GM18520 (cell line): ENCODE results near the gene CHSY1.
A peak's percentile ranks its signal among the peaks of the same experiment; 100 is the strongest.
"Not testable (repeated sequence)": the region's sequence is repeated elsewhere in the genome, so short reads cannot be mapped to it uniquely, and the experiment has no call there.

ENCODE experiments used
- ATAC-seq: cut with Tn5 transposase; IDR thresholded peaks from one replicate; pipeline ENCODE4 v1.9.1; 2021; ENCODE audit not compliant: unreplicated experiment

Gene CHSY1

DNA sequence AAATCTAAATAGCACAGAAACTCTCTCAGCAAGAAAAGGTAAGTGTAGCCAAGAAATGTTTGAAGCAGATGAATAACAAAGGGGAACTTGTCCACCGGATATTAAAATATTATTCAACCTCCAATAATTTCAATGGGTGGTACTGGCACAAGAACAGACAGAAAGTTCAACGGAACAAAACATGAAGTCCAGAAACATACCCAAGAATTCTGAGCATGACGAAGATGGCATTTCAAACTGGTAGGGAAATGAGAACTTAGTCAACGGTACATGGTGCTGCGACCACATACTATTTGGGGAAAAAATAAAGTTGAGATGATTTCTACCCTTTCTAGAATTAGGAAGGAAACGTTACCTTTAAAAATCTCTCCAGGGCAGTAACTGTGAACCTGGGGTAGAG is 5.5 kb downstream of the CHSY1 start:
- no peak for ATAC-seq

DNA sequence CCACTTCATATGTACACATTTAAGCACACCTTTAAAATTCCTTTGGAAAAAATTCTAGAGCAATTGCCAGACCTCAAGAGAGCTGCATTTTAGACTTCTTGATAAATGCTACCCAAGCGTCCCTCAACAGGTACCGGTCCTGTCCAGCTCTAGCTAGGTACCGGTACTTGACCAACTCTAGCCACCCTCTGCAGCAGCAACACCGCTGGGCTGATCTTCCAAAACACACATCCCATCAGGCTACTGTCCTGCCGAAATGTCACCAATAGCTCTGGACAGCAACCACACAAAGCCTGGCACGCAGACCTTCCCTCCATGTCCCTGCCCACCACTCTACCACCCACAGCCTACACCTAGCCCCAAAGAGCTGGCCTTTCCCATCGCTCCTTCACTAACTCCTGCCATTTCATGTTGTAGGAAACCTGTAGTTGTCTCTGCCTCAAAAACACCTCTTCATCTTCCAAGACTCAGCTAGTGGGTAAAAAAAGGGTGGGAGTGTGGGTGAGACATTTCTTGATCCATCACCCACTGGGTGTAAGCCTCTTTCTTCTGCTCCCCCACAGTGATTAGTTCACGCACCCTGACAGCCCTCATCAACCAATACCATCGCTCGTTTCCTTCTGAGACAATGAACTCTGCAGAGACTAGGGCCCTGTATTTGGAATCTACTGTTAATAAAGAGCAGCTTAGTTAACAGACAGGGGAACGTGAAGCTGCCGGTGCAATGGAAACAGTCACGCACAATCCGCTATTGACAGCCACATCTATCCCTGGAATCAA is 6.8 kb downstream of the CHSY1 start:
- no peak for ATAC-seq

DNA sequence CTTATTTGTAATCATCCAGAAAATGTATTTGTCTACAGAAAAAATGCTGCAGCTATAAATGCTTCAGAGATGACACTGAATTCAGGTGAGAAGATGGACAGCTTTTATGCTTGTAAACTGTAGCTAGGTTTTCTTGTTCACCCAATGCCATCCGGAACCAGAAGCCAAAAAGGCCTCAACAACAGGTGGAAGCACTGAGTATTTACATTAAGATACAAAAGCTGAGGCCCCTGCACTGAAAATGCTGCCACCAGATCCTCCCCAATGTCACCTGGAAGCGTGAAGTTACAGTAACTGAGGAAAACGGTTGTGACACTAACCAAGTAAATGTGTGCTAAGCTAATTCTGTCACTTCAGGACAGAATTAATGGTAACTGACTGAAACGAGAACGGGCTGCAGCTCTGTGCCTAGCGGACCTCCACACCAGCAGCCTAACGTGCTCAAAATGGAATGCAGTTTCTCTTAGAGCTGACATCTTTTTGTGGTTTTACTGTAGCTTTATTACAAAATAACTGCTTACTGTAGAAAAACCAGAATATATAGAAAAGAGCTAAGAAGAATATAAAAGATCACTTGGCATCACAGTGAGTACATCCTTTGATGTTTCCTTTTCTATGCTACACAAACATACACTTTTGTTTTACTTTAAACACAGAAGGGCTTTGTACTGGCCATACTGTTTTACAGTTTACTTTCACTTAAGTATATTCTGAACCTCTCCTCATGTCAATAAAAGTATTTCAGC is 7.6 kb downstream of the CHSY1 start:
- ATAC-seq, result no peak

DNA sequence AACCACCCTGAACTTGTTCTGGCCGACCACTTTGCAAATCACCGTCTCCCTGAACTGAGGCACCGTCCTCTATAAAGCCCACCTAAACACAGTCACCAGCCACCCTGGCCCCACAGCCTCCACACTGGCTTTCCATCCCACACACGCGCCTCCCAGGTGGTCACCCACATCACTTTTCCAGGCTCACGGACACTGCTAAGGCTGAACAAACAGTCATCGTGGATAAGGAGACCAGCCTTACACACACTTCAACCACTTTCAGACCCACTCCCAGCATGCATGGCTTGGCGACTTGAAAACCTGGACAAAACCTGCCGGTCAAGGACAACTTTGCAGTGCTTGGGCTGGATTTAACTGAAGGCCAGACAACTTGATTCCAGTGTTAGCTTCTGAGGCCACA is 8.4 kb downstream of the CHSY1 start:
- no peak for ATAC-seq

DNA sequence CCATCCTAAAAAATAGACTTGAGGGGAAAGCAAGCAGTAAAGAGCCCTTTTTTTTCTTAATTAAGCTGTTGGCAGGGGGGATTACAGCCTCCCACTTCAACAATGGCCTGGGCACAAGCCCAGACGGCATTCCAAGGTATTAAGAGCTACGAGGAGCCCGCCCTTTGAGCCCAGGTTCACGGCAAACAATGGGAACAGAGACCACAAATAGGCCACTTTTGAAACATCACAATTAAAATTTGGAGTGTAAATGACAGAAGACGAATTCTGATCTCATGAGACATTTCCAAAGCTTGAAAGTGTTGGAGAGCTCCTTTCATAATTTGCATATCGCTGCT is 8.9 kb downstream of the CHSY1 start:
- no peak for ATAC-seq

DNA sequence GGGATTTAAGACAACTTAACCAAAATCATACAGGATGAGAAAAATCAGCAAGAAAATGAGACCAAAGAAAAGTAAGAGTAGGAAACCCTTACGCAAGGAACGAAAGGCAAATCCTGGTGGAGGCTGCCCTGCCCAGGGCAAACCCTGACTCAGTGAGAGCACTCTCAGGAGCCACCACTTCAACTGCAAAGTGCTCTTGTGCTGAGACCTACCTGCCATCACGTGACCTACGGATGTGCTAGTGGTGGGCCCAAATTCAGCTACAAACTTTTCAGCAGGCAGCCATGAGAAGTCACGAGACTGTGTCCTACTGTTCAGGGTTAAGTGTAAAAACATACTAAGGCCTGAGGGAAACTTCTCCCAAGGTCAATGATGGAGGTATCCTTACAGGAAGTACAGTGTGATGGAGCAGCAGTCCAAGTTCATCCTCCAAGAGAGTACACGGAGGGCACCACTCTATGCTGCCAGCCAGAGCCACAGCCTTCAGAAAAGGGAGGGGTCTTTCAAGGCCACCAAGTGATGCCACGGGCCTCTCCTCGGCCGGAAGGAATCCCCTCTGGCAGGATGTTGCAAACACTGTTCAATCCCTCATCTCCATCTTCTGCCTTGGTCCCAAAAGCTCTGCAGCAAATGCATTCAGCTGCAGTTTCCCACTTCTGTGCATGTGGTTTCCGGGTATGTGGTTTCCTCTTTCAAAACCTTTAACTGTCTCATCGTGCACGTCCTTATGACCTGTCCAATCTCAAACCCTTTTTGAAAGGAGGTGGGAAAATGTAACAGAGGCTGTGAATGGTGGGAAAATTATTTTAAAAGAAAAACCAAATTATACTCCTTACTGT is 9.5 kb downstream of the CHSY1 start:
- ATAC-seq, result peak; percentile 56

DNA sequence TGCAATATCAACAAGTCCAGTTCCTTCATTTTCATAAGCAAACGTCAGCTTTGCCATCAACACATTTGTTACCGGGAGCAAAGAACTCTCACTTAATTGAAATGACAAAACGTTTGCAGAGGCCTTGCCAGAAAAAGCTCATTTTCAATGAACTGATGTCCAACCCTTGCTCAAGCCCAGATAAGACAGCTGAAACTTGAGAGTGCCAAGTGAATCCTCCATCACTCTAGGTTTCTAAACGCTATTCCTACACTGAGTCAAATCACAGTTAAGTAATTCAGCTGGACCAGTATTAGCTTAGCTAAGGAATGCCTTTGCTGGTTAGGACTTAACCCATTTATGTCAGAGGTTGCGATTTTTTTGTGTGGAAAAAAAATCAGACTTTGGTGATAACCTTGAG is 11.5 kb downstream of the CHSY1 start:
- ATAC-seq, result no peak

DNA sequence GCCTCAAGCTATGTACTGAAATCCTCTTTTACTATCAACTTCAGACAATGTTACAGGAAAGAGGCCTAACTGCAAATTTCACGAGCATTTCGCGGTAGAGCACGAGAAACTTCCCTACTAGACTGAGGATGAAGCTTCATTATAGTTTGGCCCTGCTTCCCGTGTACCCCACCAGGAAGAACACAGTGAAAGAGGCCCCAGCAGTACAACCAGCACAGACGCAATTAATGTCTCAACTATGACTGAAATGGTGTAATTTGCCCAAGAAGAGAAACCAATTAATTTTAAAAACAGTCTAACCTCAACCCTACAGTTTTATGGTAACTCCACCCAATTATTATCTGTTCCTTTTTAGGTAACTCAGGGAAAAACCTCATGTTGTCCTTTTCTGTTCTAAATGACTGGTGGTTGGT is 12.1 kb downstream of the CHSY1 start:
- no peak for ATAC-seq

DNA sequence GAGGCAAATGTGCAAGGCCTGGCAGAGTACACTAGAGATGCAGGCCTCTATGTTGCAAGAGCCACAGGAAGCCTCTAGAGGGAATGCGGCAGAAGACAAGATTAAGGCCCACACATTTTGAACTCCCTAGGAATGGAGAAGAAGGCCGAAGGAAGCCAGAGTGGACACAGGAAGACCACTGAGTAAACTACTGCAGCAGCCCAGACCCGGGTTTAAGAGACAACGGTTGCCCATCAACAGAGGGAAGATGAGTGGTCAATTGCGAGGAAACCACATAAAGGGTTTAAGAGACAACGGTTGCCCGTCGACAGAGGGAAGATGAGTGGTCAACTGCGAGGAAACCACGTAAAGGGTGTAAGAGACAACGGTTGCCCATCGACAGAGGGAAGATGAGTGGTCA is 14.6 kb downstream of the CHSY1 start:
- ATAC-seq, result no peak

DNA sequence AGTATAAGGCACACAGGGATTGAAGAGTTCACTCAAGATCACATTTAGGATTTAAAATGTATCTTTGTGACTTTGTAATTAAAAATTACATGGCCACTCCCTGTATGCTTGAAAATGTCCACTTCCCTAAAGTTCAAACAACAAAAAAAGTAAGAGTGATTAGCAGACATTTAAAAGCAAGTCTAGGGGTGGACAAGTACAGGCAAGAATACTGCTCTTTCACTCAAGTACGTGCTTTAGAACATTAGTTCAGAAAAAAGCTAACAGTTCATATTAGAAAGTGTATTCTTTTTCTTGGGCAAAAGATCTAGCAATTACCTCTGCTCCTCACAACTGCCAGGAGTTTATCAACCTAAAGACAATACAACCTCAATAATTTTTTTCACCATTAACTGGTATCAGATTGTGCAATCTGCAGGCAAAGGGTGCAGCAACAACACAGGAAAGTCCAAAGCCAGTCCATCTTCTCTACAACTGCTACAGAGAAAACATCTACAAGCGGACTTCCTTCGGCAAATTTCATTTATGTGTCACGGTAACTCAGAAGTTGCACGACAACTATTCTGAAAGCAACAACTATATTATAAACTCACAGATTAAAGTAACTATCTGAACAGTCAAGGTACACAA is 18.1 kb downstream of the CHSY1 start:
- no peak for ATAC-seq

DNA sequence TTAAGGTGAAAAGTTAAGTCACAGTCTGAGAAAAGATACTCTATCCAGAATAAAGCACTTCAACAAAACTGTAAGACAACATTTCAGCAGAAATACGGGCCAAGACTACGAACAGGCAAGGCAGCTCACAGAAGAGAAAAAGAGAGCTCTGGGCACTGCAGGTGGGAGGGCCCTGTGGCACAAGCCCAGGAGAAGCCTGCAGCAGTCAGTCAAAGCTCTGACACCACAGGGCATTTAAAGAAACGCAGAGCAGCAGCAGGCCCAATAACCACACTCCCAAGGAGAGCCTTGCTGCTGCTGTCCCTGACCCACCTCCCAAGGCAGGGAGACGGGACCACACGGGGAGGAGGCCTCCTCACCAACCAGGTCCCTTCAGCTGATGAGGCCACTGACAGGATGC is 19.2 kb downstream of the CHSY1 start:
- ATAC-seq, result no peak

DNA sequence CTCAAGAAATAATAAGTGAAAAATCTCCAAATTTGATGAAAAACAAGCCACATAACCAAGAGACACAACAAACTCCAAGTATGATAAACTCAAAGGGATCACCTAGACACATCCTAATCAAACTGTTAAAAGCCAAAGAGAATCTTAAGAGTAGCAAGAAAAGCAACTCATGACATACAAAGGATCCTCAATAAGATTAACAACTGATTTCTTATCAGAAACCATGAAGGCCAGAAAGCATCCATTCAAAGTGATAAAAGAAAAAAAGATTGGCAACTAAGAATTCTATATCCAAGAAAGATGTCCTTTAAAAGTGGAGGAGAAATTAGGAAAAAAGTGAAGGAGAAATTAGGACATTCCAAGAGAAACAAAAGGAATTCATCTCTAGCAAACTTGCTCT is 23.5 kb downstream of the CHSY1 start:
- ATAC-seq, result no peak

DNA sequence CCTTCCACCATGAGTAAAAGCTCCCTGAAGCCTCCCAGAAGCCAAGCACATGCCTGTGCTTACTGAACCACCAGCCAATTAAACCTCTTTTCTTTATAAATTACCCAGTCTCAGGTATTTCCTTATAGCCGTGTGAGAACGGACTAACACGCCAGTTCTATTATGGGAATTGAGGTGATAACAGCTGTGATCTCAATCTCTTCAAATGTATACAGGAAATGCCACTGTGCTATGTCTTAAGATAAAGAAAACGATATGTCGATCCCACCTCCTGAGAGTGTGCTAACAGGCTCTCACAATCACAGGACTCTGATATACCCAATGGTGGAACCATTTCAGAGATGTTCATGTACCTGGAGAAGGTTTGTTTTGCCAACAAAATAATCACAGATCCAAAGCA is 26.2 kb downstream of the CHSY1 start:
- no peak for ATAC-seq

DNA sequence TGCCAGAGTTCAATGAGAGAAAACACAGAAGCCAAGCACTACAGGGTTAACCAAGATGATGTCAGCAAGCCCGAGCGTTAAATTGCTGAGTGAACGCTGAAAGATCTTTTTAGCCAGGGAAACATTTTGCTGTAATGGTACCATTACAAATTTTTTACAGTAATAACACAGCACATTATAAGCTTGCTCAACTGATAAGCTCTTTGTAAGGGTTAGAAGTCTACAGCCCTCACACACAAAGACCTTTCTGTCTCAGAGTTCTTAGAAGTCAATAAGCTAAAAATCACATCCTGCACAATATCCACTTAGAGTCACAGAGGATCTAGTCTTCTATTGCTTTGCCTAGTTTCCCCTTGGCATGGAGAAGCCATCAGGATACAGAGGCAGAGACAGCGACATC is 29.9 kb downstream of the CHSY1 start:
- no peak for ATAC-seq

DNA sequence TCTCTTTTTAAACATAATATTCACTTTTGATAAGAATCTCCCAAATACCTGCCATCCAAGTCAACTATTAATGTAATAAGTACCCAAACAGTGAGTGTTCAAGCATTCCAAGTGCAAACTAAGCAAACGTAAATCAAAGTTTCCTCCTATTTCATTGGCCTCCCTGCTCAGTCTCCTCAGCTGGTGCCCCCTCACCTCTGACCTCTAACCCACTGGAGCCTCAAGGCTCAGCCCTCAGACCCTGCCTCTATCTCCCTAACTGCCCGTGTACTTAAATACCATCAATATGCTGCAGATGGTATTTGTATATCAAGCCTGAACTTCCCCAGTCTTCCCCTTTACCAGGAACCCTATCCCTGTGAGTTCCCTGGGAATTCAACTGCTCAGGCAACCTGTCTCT is 31.8 kb downstream of the CHSY1 start:
- no peak for ATAC-seq

DNA sequence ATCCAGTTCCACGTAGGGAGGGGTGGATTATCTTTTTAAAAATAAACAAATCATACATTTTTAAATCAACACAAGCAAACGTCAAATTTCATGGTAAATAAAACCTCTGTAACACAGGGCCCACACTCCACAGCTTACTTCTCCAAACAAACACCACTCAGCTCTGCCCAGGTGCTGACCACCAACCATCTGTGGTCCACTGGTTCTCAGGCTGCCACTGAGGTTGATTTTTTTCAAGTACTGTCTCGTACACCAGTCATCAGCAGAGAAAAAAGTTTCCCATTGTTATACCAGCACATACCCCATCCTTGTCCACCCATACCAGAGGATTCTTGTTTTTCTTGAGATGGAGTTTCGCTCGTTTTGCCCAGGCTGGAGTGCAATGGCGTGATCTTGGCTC is 32.4 kb downstream of the CHSY1 start:
- ATAC-seq, result no peak

DNA sequence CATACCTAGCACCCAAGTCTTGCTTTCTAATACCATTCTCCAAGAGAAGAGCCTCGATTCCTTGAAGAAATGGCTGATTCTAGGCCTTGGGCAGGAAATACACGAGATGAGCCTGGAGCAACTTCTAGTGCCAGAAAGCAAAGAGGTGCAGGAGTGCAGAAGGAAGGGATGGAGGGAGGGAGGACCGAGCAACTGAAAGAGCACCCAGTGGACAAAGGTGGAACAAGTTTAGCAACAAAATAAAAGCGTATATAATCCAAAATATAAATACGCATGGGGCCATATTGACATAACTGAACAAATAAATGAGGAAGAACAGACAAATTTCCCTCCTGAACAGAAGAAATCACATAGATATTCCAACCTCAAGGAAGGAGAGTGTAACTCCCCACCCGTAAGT is 34.4 kb downstream of the CHSY1 start:
- ATAC-seq, result no peak

DNA sequence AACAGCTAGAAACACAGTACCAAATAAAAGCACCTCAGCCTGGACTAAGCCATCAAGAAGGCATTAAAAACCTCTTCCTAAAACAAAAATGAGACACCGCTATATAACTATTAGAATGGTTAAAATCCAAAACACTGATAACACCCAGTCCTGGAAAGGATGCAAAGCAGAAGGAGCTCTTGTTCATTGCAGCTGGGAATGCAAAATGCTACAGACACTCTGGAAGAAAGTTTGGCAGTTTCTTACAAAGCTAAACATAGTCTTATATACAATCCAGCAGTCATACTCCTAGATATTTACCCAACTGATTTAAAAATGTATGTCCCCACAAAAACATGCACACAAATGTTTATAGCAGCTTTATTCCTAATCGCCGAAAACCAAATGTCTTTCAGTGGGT is 35.7 kb downstream of the CHSY1 start:
- no peak for ATAC-seq

DNA sequence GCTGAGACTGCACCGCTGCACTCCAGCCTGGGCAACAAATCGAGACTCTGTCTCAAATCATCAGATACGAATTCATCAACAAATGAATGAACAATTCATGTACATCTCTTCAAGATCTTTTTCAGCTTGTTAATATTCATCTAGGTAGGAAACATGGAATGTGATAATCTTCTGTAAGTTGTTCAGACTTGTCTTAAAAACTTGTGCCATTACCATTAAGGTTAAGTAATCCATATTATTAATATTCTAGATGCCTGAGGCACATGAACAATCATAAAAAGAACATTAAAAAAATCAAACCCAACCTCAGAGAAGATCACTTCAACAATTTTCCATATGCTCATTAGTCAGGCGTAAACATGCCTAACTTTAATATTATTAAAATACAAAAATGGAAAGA is 36.2 kb downstream of the CHSY1 start:
- ATAC-seq, result no peak

DNA sequence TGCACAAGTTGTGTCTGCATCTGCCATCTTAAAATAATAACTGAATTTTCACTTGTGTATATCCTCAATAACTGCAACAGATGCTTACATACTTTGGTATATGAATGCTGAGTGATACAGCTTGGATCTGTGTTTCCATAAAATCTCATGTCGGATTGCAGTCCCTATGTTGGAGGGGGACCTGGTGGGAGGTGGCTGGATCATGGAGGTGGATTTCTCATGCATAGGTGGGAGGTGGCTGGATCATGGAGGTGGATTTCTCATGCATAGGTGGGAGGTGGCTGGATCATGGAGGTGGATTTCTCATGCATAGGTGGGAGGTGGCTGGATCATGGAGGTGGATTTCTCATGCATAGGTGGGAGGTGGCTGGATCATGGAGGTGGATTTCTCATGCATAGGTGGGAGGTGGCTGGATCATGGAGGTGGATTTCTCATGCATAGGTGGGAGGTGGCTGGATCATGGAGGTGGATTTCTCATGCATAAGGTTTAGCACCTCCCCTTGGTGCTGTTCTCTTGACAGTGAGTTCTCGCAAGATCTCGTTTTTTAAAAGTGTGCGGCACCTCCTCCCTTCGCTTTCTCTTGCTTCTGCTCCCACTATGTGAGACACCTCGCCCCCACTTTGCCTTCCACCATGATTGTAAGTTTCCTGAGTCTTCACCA is 37.3 kb downstream of the CHSY1 start:
- ATAC-seq, result not testable (repeated sequence)

DNA sequence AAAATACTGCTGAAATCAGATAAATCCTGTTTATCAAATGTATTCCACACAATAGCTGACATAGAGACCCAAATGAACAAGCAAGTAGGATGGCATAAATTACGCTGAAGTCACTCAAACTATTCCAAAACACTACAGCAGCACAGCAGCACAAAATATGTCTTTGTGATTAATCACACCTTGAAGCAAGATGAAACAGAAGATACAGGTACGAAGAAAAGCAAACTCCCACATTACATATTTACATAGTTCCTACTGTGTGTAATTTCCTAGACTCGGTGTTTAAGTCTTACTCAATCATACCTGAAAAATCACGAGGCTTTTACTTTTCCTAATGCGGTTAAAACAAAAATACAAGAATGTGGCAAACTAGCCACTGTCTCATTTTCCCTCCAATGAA is 38.3 kb downstream of the CHSY1 start:
- no peak for ATAC-seq
